Kidney tubule cell (primary cell): ENCODE data around the gene MIER2.

Experiments
- DNase-seq: peaks from one replicate; pipeline ENCODE4 v3.0.0-alpha.2; 2018; ENCODE audit warnings: low spot score

MIER2 gene

GRCh38 chr19:307793-308420, 36.7 kb downstream of the MIER2 start:
- DNase-seq = no peak

- no peak for DNase-seq
These were observed 37.5 kb downstream of the MIER2 start for GRCh38 chr19:307111-307531.

- no peak for DNase-seq
These were observed 38.3 kb downstream of the MIER2 start for GRCh38 chr19:306151-306900.

DNA sequence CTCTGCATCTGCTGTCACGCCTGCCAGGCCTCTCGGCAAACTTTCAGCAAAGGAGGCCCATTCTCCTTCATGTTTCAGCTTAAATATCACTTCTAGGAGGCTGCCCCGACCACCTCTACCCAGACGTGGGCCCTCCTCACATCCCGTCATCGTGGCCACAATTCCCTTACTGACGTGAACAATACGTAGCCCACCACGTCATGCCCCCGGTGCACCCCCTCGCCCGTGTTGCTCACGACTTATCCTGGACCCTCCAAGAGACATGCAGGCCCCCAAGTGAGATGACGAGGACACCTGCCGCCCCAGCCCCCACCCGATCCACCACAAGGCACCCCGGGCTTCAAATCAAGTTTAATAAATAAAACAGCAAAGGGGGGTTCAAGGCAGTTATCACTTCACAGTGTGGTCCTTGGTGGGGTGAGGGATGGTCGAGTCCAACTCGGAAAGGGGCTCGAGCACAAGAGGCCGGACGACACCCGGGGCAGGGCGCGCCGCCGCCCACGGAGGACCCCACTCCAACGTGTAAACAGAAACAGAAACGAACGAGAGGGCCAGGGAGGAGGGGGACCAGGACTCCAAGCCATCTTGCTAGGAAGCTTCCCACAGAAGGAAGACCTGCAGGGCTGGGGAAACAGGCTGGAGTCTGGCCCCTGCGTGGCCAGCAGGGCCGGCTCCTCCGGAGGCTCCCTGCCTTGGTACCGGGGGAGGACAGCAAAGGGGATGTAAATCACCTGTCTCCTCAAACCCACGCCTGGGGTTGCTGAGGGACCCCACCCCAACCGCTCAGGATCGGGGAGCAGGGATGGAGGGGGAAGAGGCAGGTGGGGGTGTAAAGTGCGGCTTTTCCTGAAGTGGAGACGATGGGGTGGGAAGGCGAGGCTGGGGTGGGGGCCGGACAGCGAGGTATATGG, 39.1 kb downstream of the MIER2 start:
- no peak for DNase-seq

GRCh38 chr19:296476-297225, 47.9 kb downstream of the MIER2 start:
- DNase-seq = no peak

GRCh38 chr19:295687-296370, 48.8 kb downstream of the MIER2 start:
- DNase-seq = no peak

GRCh38 chr19:294946-295686, 49.5 kb downstream of the MIER2 start:
- DNase-seq = peak; percentile 31

- peak; percentile 23 for DNase-seq
These were observed 50.2 kb downstream of the MIER2 start for GRCh38 chr19:294341-294945.

GRCh38 chr19:293436-294110, 51.0 kb downstream of the MIER2 start:
- no peak for DNase-seq

DNA sequence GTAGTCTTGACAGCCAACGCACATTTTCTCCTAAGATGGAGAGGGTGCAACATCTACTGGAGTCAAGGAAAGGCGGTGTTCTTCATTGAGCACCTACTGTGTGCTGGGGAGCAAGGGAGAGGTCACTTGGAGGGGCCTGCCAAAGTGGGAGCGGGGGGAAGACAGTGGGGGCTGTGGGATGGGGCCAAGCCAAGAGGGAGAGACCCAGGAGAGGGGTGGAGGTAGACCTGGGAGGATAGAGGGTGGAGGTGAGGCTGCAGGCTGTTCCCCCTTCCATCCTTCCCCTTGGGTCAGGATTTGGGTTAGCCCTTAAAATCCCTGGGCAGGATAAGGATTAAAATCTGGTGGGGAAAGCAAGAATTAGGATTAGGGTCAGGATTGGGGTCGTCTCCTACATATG, 51.6 kb downstream of the MIER2 start:
- DNase-seq = no peak

DNA sequence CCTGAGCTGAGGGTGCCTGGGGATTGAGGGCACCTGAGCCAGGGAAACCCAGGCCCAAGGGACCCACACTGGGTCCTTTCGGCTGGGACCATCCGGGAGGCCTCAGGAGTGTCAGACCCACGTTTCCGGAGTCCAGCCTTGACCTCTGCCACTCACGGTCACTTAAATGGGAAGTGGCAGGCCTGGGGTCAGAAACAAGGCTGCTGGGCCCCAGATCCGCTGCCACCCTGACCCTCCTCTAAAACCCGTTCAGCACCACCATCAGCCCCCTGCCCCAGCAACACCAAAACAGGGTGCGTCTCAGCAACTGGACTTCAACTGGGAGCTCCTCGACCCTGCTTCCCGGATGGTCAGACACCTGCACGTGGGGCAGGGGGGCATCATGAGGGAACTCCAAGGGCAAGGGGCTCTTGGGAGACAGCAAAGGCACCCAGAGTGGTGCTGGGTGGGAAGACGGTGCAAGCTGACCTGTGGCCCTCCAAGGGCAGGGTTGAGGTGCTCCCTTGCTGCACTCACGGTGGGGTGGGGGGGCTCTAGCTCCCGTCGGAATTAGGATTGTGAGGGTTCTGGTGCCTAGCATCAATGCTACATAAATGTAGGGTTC, 52.2 kb downstream of the MIER2 start:
- DNase-seq = no peak

GRCh38 chr19:291561-292280, 52.9 kb downstream of the MIER2 start:
- no peak for DNase-seq

DNA sequence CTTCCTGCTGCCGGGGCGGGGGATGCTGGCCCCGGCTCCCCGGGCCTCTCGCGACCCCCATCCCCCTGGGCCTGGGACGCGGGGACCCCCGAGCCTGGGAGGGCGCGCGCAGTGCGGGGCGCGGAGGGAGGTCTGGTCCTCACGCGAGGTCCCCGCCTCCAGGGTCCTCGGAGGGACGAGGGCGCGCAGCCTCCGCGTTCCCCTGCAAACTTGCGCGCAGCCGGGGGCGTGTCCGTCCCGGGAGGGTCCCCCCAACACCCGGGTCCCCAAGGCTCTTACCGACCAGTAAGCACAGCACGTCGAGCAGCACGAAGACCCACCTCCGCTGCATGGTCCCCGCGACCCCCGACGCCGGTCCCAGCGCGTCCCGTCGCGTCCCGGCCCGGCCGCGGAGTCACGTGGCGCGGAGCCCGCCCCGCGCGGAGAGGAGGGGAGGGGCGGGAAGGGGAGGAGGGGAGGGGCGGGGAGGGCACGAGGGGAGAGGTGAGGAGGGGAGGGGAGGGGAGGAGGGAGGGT, 53.5 kb downstream of the MIER2 start, which contains the start of gene PLPP2:
PLPP2 (minus strand) TSS at position 398 of the 516 bp plus-strand sequence; CDS start at position 331, 67 bp downstream.
- peak; percentile 31 for DNase-seq

DNA sequence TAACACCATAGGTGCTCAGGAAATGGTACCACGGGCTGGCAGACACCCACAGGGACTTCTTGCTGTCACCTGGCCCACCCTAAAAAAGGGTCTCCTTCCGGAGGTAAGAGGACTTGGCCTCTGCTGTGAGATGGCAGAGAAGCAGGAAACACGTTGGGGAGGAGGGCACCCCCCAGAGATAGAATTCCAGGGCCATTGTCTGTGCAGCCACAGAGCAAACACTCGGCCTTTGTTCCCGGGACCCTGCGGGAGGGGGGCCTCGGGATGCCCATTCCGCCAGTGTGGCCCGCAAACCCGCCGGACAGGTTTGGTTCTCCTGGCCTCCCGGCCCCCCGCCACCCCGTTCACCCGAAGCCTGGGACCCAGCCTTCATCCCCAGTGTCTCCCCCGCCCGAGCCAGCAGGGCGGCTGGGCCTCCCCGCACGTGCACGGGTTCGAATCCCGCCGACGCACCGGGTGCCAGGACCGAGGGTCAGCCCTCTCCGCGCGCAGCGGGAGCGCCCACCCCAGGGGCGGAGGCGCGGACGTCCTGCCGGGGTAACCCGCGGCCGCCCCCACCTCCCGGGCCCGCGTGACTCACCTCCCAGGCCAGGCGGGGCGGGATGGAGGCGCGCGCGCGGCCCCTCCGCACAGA, 54.1 kb downstream of the MIER2 start:
- DNase-seq = peak; percentile 66

DNA sequence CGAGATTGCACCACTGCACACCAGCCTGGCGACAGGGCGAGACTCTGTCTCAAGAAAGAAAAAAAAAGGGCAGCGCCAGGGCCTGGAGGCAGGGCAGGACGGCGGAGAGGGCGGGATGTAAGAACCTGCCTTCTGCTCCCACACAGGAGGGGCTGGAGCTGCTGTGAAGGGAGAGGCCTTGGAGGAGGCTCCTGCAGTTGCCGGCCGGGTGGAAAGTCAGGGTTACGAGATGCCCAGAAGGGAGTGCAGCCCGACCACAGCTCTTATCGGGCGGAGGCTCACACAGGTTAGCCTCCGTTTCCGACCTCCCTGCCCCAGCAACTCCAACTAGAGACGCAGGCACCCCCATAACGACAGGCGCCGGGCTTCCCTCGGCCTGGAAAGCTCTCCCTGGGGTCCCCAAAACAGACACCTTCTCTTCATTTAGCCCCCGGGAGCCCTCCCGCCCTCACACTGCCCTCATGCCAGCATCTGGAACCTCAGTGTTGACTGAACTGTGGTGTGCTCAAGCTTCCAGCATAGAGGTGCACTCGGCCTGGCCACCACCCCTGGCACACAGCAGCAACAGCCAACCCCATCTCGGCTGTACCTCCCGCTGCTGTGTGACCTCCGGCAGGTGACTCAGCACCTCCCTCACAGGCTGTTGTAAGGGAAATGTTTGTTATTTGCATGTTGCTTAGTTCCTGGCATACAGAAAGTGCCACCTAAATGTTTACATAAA, 54.8 kb downstream of the MIER2 start:
- DNase-seq = peak; percentile 95

DNA sequence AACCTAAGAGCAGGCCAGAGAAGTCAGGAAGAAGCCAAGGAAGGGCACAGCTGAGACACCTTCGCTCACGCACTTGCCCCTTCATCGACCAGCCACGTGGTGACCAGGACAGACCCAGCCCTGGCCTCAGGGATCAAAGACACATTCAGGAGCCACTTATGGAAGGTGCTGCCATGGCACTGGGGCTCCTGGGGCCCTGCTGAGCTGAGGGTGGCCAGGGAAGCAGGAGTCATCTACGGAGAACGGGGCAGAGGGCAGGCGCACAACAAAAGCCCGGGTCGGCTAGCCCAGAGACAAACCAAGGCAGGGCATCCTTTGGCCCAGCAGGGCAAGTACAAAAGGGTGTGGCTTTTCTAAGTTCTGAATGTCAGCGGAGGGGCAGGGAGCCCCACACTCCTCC, 55.7 kb downstream of the MIER2 start:
- no peak for DNase-seq

GRCh38 chr19:287381-287871, 57.2 kb downstream of the MIER2 start:
- no peak for DNase-seq
